Testis (tissue), 3 donors: ENCODE measurements around the gene BEST2. TPM values are rescaled to one million over a fixed set of nuclear protein-coding genes. Genes with fewer than 3 reads are reported as not detected.

Experiments
- DNase-seq: peaks from one replicate; pipeline ENCODE4 v3.0.0-alpha.2; 2019
- H3K27ac ChIP-seq, 2 donors: fragments of 200-600 bp; sonication (generic); one replicate each; pipeline ENCODE4 v1.5.1; 2019
- H3K27me3 ChIP-seq: fragments of 200-600 bp; sonication (generic); one replicate; pipeline ENCODE4 v1.5.1; 2019
- H3K36me3 ChIP-seq: fragments of 200-600 bp; sonication (generic); one replicate; pipeline ENCODE4 v1.5.1; 2017; ENCODE audit warnings: low read depth; ENCODE audit errors: missing control alignments
- H3K4me1 ChIP-seq: fragments of 200-600 bp; sonication (generic); one replicate; pipeline ENCODE4 v1.5.1; 2019
- H3K4me3 ChIP-seq, 2 donors: fragments of 200-600 bp; sonication (generic); one replicate each; pipeline ENCODE4 v1.5.1; 2017 to 2019
- H3K9me3 ChIP-seq: fragments of 200-600 bp; sonication (generic); one replicate; pipeline ENCODE4 v1.5.1; 2017
- POLR2A ChIP-seq: fragments of 450-650 bp; IDR thresholded peaks from one replicate; pipeline ENCODE4 v1.6.1; 2017; ENCODE audit warnings: antibody characterized with exemption, mild to moderate bottlenecking, moderate library complexity
- WGBS, 2 donors: methylation state at CpG; one replicate each; pipeline ENCODE4 v1.1.5; 2018; 5-methylcytosine and 5-hydroxymethylcytosine counted together
- intact Hi-C: fragments of 100-400 bp; cut with DNase I; formaldehyde crosslinking; loops from one replicate; pipeline ENCODE4 v1.15.1; 2023; ENCODE audit warnings: low total_unique reads
- polyA plus RNA-seq: library from polyadenylated mRNA; stranded (reverse); fragments of 350-450 nt; fragmentation: Illumina TruSeq; extraction: RNeasy Lipid Tissue Mini Kit (QIAGEN cat#74804); gene quantifications from one replicate; pipeline ENCODE4 v1.2.3, GENCODE V29; 2014; ENCODE audit warnings: low read depth, low replicate concordance; ENCODE audit not compliant: insufficient read depth
- total RNA-seq, 2 donors: library from RNA; depleted of rRNA; stranded (reverse); fragments of >200 nt; gene quantifications; one replicate each; pipeline ENCODE4 v1.2.3, GENCODE V29; 2016
- TF ChIP-seq, protein P1 (sequence below), 3 experiments: fragments of 450-650 bp in 2 of 3; fragments of 200-600 bp in 1 of 3; sonication (generic) in 1 of 3; IDR thresholded peaks; one replicate each; pipeline ENCODE4 v1.5.1; 2016 to 2019; ENCODE audit warnings: antibody characterized with exemption in 3 of 3, mild to moderate bottlenecking in 2 of 3, moderate library complexity in 1 of 3

Gene BEST2
- total and polyA plus RNA-seq, 3 donors from 2014 or later, result 0.50 to 0.87 TPM; not detected in 1

DNA sequence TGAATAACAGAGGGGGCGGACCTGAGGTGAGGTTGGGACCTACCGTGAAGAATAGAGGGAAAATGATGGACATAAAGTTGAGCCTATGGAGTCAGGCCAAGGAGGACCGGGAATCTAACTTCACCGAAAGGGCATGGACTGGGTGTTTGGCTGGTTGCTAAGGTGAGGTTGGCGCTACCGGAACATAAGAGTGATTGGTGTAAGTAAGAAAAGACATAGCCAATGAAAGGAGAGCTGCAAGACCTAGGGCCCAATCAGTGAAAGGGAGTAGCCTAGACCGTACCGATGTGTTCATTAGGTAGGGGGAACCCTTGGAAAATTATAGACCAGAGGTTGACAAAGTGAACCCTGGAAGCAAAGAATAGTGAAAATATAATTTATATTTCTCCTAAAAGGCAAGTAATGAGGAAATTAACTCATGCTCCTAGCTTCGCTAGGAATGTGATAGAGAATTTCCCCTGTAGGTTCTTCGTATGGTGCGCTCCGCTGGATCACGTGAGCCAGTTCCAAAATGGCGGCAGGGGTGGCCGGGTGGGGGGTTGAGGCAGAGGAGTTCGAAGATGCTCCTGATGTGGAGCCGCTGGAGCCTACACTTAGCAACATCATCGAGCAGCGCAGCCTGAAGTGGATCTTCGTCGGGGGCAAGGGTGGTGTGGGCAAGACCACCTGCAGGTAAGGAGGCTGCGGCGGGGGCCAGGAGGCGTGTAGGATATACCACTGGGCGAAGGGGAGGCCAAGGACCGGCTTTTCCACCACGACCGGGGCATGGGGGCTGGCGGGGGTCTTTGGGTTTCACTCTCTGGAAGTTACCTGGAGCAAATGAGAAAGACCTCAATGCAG, 14.4 kb upstream of the BEST2 start, which contains the start of gene GET3:
Gene GET3 (plus strand): TSS at position 503 of the 840 bp plus-strand sequence. CDS start 9 bp downstream, at position 512.
- peak within 1 kb of the TSS; percentile 69 to 76 for H3K4me3 ChIP-seq
- H3K4me1 ChIP-seq, result peaks cover 20% of the 10 kb centered on the region
- no peaks in the 10 kb centered on the region for H3K9me3 ChIP-seq
- DNase-seq, result peak; percentile 98
- no peaks in the 10 kb centered on the region for H3K36me3 ChIP-seq
- intact Hi-C loops, result loop anchor here (10.0 kb wide), 1 partner anchor 58 kb away; the partner anchor contains the start of gene JUNB
- 0 to 1% methylated on average over 29 of the region's 29 CpGs for WGBS, 2 donors
- peak within 1 kb of the TSS; percentile 89 to 92 for H3K27ac ChIP-seq
- TF ChIP-seq, protein P1, sequence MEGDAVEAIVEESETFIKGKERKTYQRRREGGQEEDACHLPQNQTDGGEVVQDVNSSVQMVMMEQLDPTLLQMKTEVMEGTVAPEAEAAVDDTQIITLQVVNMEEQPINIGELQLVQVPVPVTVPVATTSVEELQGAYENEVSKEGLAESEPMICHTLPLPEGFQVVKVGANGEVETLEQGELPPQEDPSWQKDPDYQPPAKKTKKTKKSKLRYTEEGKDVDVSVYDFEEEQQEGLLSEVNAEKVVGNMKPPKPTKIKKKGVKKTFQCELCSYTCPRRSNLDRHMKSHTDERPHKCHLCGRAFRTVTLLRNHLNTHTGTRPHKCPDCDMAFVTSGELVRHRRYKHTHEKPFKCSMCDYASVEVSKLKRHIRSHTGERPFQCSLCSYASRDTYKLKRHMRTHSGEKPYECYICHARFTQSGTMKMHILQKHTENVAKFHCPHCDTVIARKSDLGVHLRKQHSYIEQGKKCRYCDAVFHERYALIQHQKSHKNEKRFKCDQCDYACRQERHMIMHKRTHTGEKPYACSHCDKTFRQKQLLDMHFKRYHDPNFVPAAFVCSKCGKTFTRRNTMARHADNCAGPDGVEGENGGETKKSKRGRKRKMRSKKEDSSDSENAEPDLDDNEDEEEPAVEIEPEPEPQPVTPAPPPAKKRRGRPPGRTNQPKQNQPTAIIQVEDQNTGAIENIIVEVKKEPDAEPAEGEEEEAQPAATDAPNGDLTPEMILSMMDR (IDR thresholded peaks at IDR 0.05), result peak in 2 of 3 experiments; percentile 23 to 33
- no peak for TF ChIP-seq POLR2A
- no peaks in the 10 kb centered on the region for H3K27me3 ChIP-seq

DNA sequence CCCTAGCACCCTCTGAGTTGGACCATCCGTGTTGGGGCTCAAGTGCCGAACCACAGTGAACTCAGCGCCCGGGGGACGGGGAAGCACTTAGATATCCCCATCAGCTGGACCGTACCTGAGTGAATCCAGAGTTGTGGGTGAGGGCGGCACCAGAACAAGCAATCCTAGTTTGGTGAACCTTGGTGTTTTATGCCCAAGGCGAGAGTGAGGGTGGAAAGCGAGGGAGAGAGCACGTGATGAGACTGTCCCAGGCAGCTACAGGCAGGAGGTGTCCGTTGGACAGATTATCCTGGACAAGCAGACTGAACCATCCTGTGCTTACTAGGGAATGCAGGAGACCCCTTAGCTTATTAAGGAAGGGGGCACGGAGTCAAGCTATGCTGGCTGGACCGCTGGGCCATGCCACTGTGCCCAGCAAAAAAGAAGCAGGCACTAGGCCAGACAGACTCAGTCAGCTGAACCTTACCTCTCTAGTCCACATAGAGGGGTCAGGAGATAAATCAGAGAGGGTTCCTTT, 13.7 kb upstream of the BEST2 start:
- peaks cover 13% of the 10 kb centered on the region for H3K4me1 ChIP-seq
- intact Hi-C loops, result loop anchor here (10.0 kb wide), 1 partner anchor 57 kb away; the partner anchor contains the start of gene JUNB
- no peak for TF ChIP-seq POLR2A
- TF ChIP-seq, protein P1 (IDR thresholded peaks at IDR 0.05), result no peak
- peak overlapping the region in 1 of 2 donors; percentile 92 for H3K27ac ChIP-seq
- H3K9me3 ChIP-seq, result no peaks in the 10 kb centered on the region
- H3K4me3 ChIP-seq, result peak overlapping the region; percentile 69 to 76
- no peak for DNase-seq
- no peaks in the 10 kb centered on the region for H3K27me3 ChIP-seq
- 6 to 24% methylated on average over 8 to 13 of the region's 13 CpGs for WGBS, 2 donors
- H3K36me3 ChIP-seq, result no peaks in the 10 kb centered on the region

DNA sequence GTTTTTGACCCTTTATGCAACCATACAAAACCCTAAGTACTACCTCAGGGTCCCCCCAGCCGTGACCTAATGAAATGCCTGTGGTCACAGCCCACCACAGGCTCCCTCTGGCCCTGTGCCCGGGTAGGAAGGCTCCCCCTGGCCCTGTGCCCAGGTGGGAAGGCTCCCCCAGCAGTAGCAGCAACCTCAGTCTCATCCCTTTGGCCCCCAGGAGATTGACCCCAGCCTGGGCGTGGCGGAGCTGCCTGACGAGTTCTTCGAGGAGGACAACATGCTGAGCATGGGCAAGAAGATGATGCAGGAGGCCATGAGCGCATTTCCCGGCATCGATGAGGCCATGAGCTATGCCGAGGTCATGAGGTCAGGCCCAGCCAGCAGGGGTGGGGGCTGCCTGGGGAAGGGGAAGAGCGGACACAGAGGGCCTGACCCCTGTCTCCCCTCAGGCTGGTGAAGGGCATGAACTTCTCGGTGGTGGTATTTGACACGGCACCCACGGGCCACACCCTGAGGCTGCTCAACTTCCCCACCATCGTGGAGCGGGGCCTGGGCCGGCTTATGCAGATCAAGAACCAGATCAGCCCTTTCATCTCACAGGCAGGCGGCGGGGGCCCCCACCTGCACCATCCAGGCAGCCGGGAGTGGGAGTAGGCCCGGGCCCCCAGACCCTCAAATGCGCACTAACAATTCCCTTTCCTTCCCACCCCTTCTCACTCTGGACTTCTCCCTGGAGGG, 6.3 kb upstream of the BEST2 start:
- Histone ChIP-seq H3K27me3 (no peaks in the 10 kb centered on the region), H3K36me3 (no peaks in the 10 kb centered on the region), H3K9me3 (no peaks in the 10 kb centered on the region), H3K27ac (no peak overlapping the region), H3K4me3 (no peak overlapping the region), H3K4me1 (peaks cover 4% of the 10 kb centered on the region)
- intact Hi-C loops, result no loop called here
- DNase-seq, result no peak
- 81 to 86% methylated on average over 9 to 22 of the region's 22 CpGs for WGBS, 2 donors
- TF ChIP-seq, protein P1 (IDR thresholded peaks at IDR 0.05), result no peak
- no peak for TF ChIP-seq POLR2A

DNA sequence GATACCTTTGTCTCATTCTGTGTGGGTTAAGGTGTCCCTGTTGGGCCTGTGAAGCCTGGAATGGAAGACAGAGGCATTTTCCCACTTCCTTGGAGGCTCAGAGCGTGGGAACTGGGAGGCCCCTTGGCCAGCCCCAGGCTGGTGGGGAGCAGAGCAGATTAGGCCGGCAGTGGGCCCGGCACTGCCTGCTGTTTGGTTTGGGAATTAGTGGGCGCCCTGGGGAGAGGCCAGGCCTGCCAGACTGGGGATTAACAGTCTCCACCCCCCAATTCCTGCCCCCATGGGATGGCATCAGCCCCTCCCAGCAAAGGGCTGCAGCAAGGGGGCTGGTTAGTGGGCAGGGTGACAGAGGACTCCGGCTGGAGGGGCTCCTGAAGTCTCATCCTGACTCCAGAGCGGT, 3.1 kb upstream of the BEST2 start:
- intact Hi-C loops, result no loop called here
- Histone ChIP-seq H3K4me1 (peaks cover 5% of the 10 kb centered on the region), H3K4me3 (no peak overlapping the region), H3K36me3 (no peaks in the 10 kb centered on the region), H3K9me3 (no peaks in the 10 kb centered on the region), H3K27me3 (no peaks in the 10 kb centered on the region), H3K27ac (no peak overlapping the region)
- no peak for DNase-seq
- TF ChIP-seq POLR2A, result no peak
- TF ChIP-seq, protein P1 (IDR thresholded peaks at IDR 0.05), result no peak
- WGBS, 2 donors, result 83 to 100% methylated on average over 1 to 6 of the region's 6 CpGs
